ENCODE data around the gene PLSCR2.
"Not testable (repeated sequence)": the region's sequence is repeated elsewhere in the genome, so short reads cannot be mapped to it uniquely, and the experiment has no call there.

Gene PLSCR2

GRCh38 chr3:146449613-146450012, 19.7 kb downstream of the PLSCR2 start:
- no peak for DNase-seq (ENCODE audit: low spot score)
- TF ChIP-seq CTCF (IDR thresholded peaks at IDR 0.05) = no peak
- no peak overlapping the region for H3K27ac ChIP-seq
- no peak overlapping the region for H3K4me3 ChIP-seq

- Histone ChIP-seq H3K27ac (no peak overlapping the region), H3K4me3 (no peak overlapping the region)
- no peak for DNase-seq (ENCODE audit: low spot score)
- no peak for TF ChIP-seq CTCF (IDR thresholded peaks at IDR 0.05)
Measured at GRCh38 chr3:146449076-146449475, 20.3 kb downstream of the PLSCR2 start.

DNA sequence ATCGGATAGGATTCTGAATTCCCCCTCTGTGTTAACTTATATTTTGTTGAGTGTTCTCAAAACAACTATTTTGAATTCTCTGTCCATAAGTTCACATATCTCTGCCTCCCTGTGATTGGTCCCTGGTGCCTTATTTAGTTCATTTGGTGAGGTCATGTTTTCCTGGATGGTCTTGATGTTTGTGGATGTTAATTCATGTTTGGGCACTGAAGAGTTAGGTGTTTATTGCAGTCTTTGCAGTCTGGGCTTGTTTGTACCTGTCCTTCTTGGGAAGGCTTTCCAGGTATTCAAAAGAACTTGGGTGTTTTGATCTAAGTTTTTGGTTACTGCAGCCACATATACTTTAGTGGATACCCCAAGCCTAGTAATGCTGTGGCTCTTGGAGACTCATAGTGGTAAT, 23.3 kb downstream of the PLSCR2 start:
- no peak for TF ChIP-seq CTCF (IDR thresholded peaks at IDR 0.05)
- H3K27ac ChIP-seq = no peak overlapping the region
- no peak for DNase-seq (ENCODE audit: low spot score)
- H3K4me3 ChIP-seq = no peak overlapping the region

- DNase-seq (ENCODE audit: low spot score); H3K27ac ChIP-seq; H3K4me3 ChIP-seq: not testable (repeated sequence)
Measured at GRCh38 chr3:146440310-146440709, 29.1 kb downstream of the PLSCR2 start.

- no peak for DNase-seq (ENCODE audit: low spot score)
- H3K4me3 ChIP-seq = no peak overlapping the region
- no peak for TF ChIP-seq CTCF (IDR thresholded peaks at IDR 0.05)
- no peak overlapping the region for H3K27ac ChIP-seq
Measured at GRCh38 chr3:146432066-146432465, 37.3 kb downstream of the PLSCR2 start.

- TF ChIP-seq CTCF (IDR thresholded peaks at IDR 0.05) = no peak
- Histone ChIP-seq H3K4me3 (no peak overlapping the region), H3K27ac (no peak overlapping the region)
- no peak for DNase-seq (ENCODE audit: low spot score)
Measured at GRCh38 chr3:146431240-146431639, 38.1 kb downstream of the PLSCR2 start.

DNA sequence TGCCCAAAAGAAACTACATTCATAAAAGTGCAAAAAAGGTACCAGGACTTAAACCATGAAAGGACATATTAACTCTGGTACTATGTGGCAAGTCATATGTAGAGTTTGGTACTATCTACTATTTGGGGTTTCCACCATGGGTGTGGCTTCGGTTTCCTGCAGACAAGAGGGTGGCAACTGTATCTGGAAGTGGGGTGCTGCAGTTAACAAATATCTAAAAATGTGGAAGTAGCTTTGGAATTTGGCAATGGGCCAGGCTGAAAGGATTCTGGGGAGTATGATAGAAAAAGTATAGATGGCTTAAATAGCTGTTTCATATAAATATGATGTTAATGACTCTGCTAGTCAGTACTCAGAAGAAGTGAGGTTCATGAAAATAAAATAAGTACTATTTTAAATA, 44.0 kb downstream of the PLSCR2 start:
- DNase-seq (ENCODE audit: low spot score) = no peak
- H3K4me3 ChIP-seq = no peak overlapping the region
- no peak overlapping the region for H3K27ac ChIP-seq
- no peak for TF ChIP-seq CTCF (IDR thresholded peaks at IDR 0.05)

Measured in coronary artery (tissue), 2 donors.